ENCODE measurements around the gene HBZ.

GRCh38 chr16:192686-193085, 40.2 kb downstream of the HBZ start:
- no peak for TF ChIP-seq POLR2A (IDR thresholded peaks at IDR 0.05)
- no peak for TF ChIP-seq CTCF (IDR thresholded peaks at IDR 0.05)
- no peak for TF ChIP-seq POLR2AphosphoS5 (IDR thresholded peaks at IDR 0.05; ENCODE audit: insufficient read depth in 1 of 2, low read depth in 1 of 2)
